ENCODE measurements around the gene MTHFSD. TPM values are rescaled to one million over a fixed set of nuclear protein-coding genes. Genes with fewer than 3 reads are reported as not detected.

MTHFSD gene
- total RNA-seq, 1 experiment from 2014 or later = 4.7 TPM

- Histone ChIP-seq H4K91ac (ENCODE audit: insufficient read length, low read depth, low read length) (no peak overlapping the region), H3K4ac (ENCODE audit: low read depth, low read length) (no peak overlapping the region), H4K8ac (replicated peaks; ENCODE audit: insufficient read length, low read depth, low read length) (no peak overlapping the region), H2BK15ac (ENCODE audit: low read depth, low read length) (no peak overlapping the region), H3K4me2 (ENCODE audit: insufficient read depth, insufficient read length, low read length) (no peak overlapping the region), H3K27me3 (ENCODE audit: insufficient read depth, low read length) (peaks cover 42% of the 10 kb centered on the region), H3K79me1 (ENCODE audit: insufficient read depth, low read depth, low read length, poor library complexity, severe bottlenecking) (no peaks in the 10 kb centered on the region), H4K20me1 (ENCODE audit: control insufficient read depth, insufficient read depth, insufficient read length) (no peaks in the 10 kb centered on the region), H3T11ph (ENCODE audit: low read length) (no peak overlapping the region), H3K4me1 (ENCODE audit: insufficient read depth, low read length) (peaks cover 6% of the 10 kb centered on the region; the same call in 1 of the 2 replicates), H2AK5ac (ENCODE audit: insufficient read length, low read length) (no peak overlapping the region), H2BK12ac (ENCODE audit: insufficient read length, low read depth, low read length) (no peak overlapping the region), H3K56ac (ENCODE audit: insufficient read length, low read depth, low read length) (no peak overlapping the region), H3K9me3 (ENCODE audit: control insufficient read depth, low read depth, low read length) (no peaks in the 10 kb centered on the region), H2BK20ac (ENCODE audit: low read depth, low read length, poor library complexity, severe bottlenecking) (no peak overlapping the region), H2AFZ (ENCODE audit: low read length) (no peak overlapping the region), H4K5ac (ENCODE audit: insufficient read length, low read depth, low read length) (no peak overlapping the region), H3K9ac (ENCODE audit: extremely low read depth, insufficient read length, low read length) (no peak overlapping the region), H3K23ac (ENCODE audit: insufficient read length, low read depth, low read length) (no peak overlapping the region), H2BK120ac (ENCODE audit: low read depth, low read length, poor library complexity, severe bottlenecking) (no peak overlapping the region), H3K14ac (ENCODE audit: insufficient read depth, low read length) (no peak overlapping the region), H3K23me2 (ENCODE audit: insufficient read length, low read depth, low read length, poor library complexity, severe bottlenecking) (peaks cover 12% of the 10 kb centered on the region), H2BK5ac (ENCODE audit: insufficient read length, low read length) (no peak overlapping the region), H3K18ac (ENCODE audit: insufficient read length, low read depth, low read length) (no peak overlapping the region), H3K27ac (ENCODE audit: insufficient read length, low read depth, low read length) (no peak overlapping the region), H3K79me2 (ENCODE audit: insufficient read depth, low read length) (no peaks in the 10 kb centered on the region)
- WGBS (ENCODE audit: extremely low coverage, insufficient read length, low lambda C conversion rate) = no CpG with 5 or more reads among the region's 4 CpGs
- Mint-ChIP-seq H3K9me3 (peaks cover 0 to 5% of the 10 kb centered on the region in 2 experiments; a peak in 3 of 5 replicates), H3K36me3 (ENCODE audit: insufficient read depth in 1 of 3, low read depth in 3 of 3) (peaks cover 0 to 1% (median 0%) of the 10 kb centered on the region in 3 experiments; a peak in 1 of 7 replicates), H3K27ac (no peak overlapping the region), H3K4me1 (peaks cover 23 to 26% of the 10 kb centered on the region in 2 experiments), H3K4me3 (no peak overlapping the region), H3K27me3 (ENCODE audit: low read depth) (peaks cover 74% of the 10 kb centered on the region)
- TF ChIP-seq CTCF (conservative IDR thresholded peaks at IDR 0.05) = no peak
- DNase-seq = no peak
Measured at GRCh38 chr16:86581458-86581857, 26.4 kb upstream of the MTHFSD start.
